ENCODE results near the gene HBS1L. TPM values are rescaled to one million over a fixed set of nuclear protein-coding genes. Genes with fewer than 3 reads are reported as not detected.

HBS1L gene
- total and polyA plus RNA-seq, 8 donors = 55.1 to 71.5 (median 63.4) TPM

GRCh38 chr6:134980846-134981245 lies 73.8 kb downstream of the HBS1L start:
- peaks cover 0 to 81% of the 10 kb centered on the region in 2 donors for H3K36me3 ChIP-seq
- H3K27me3 ChIP-seq = no peaks in the 10 kb centered on the region
- intact Hi-C loops (cut with DNase I) = no loop called here
- no peaks in the 10 kb centered on the region for H3K4me1 ChIP-seq
- ATAC-seq (no peak), DNase-seq (no peak)
- no peak overlapping the region for H3K4me3 ChIP-seq
- no peak overlapping the region for H3K27ac ChIP-seq
- no peak for TF ChIP-seq CTCF (IDR thresholded peaks at IDR 0.05)
- no peaks in the 10 kb centered on the region for H3K9me3 ChIP-seq

GRCh38 chr6:134979142-134979541 lies 75.5 kb downstream of the HBS1L start:
- no peaks in the 10 kb centered on the region for H3K9me3 ChIP-seq
- intact Hi-C loops (cut with DNase I) = no loop called here
- ATAC-seq = no peak

GRCh38 chr6:134974370-134974769 lies 80.3 kb downstream of the HBS1L start:
- Histone ChIP-seq H3K4me3 (no peak overlapping the region), H3K9me3 (no peaks in the 10 kb centered on the region), H3K36me3 (peaks cover 0 to 61% of the 10 kb centered on the region in 2 donors), H3K4me1 (no peaks in the 10 kb centered on the region), H3K27me3 (no peaks in the 10 kb centered on the region), H3K27ac (no peak overlapping the region)
- intact Hi-C loops (cut with DNase I) = no loop called here
- no peak for ATAC-seq
- no peak for TF ChIP-seq CTCF (IDR thresholded peaks at IDR 0.05)
- no peak for DNase-seq

More at GRCh38 chr6:134979142-134979541, 75.5 kb downstream of the HBS1L start:
- DNase-seq = no peak
- TF ChIP-seq CTCF (IDR thresholded peaks at IDR 0.05) = no peak
- Histone ChIP-seq H3K4me1 (no peaks in the 10 kb centered on the region), H3K36me3 (peaks cover 0 to 76% of the 10 kb centered on the region in 2 donors), H3K27me3 (no peaks in the 10 kb centered on the region), H3K27ac (no peak overlapping the region), H3K4me3 (no peak overlapping the region)

- no peak overlapping the region for H3K27ac ChIP-seq
- H3K27me3 ChIP-seq = no peaks in the 10 kb centered on the region
- H3K36me3 ChIP-seq = peaks cover 0 to 55% of the 10 kb centered on the region in 2 donors
- H3K4me3 ChIP-seq = no peak overlapping the region
- no peaks in the 10 kb centered on the region for H3K9me3 ChIP-seq
- H3K4me1 ChIP-seq = no peaks in the 10 kb centered on the region
- intact Hi-C loops (cut with DNase I) = no loop called here
- no peak for ATAC-seq
- DNase-seq = no peak
- no peak for TF ChIP-seq CTCF (IDR thresholded peaks at IDR 0.05)
Observed at GRCh38 chr6:134967711-134968110, 86.9 kb downstream of the HBS1L start.

- intact Hi-C loops (cut with DNase I) = no loop called here
- DNase-seq (no peak), ATAC-seq (no peak)
- Histone ChIP-seq H3K36me3 (peaks cover 0 to 55% of the 10 kb centered on the region in 2 donors), H3K27me3 (no peaks in the 10 kb centered on the region), H3K9me3 (peaks cover 0 to 6% of the 10 kb centered on the region in 2 donors), H3K27ac (no peak overlapping the region), H3K4me1 (no peaks in the 10 kb centered on the region), H3K4me3 (no peak overlapping the region)
- TF ChIP-seq CTCF (IDR thresholded peaks at IDR 0.05) = no peak
Observed at GRCh38 chr6:134964451-134965203, 90.0 kb downstream of the HBS1L start.
